ENCODE measurements around the gene ZBTB7C.

Gene ZBTB7C

DNA sequence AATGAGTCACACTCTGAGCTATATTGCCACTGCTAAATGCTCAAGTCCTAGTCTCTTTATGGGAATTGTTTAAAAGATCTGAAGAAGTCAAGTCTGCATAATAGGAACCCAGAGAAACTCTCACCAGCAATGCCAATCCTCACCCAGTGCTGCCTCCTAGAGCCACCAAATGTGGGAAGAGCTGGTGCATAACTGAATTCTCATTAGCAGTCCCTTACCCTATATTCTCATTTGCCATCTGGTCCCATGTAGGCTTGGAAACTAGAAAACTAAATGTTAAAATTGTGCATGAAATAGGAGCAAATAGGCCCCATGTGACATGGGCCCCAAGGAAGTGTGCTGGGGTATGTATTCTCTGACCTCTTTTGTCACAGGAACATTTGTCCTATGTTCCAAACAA is 254.4 kb downstream of the ZBTB7C start:
- TF ChIP-seq CTCF (IDR thresholded peaks at IDR 0.05; ENCODE audit: extremely low read depth, missing control alignments), result no peak
- DNase-seq (ENCODE audit: low spot score), result no peak

GRCh38 chr18:48153613-48154481 is 255.3 kb downstream of the ZBTB7C start:
- no peak for TF ChIP-seq CTCF (IDR thresholded peaks at IDR 0.05; ENCODE audit: extremely low read depth, missing control alignments)
- no peak for DNase-seq (ENCODE audit: low spot score)

- no peak for TF ChIP-seq CTCF (IDR thresholded peaks at IDR 0.05; ENCODE audit: extremely low read depth, missing control alignments)
- no peak for DNase-seq (ENCODE audit: low spot score)
These were observed 256.6 kb downstream of the ZBTB7C start for GRCh38 chr18:48152549-48152948.

DNA sequence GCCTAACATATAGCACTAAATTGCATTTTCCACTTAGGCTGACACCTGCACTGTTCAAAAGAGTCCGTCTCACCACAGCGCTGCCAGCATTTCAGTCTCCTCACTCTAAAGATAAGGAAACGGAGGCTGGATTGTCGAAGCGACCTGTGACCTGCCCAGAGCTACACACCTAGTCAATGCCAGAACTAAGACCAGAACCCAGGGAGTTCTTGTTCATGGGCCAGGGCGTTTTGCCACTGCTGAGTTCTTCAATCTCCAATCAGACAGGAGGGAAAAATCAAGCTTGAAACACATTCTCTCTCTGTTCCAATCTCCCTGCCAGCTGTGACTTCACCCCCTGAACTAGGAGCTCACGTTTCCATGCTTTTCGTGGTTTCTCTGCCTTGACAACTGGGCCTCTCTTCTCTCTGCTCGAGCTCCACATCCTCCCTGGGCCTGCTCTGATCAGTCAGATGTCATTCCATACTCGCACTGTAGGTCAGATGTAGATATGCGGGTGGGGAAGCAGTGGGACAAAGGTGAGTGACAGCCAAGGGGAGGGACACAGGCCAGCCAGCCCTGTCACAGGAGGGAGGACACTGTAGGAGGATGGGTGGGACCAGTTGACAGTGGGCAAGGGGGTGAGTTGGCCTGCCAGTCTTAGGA is 257.6 kb downstream of the ZBTB7C start:
- no peak for TF ChIP-seq CTCF (IDR thresholded peaks at IDR 0.05; ENCODE audit: extremely low read depth, missing control alignments)
- DNase-seq (ENCODE audit: low spot score), result no peak

DNA sequence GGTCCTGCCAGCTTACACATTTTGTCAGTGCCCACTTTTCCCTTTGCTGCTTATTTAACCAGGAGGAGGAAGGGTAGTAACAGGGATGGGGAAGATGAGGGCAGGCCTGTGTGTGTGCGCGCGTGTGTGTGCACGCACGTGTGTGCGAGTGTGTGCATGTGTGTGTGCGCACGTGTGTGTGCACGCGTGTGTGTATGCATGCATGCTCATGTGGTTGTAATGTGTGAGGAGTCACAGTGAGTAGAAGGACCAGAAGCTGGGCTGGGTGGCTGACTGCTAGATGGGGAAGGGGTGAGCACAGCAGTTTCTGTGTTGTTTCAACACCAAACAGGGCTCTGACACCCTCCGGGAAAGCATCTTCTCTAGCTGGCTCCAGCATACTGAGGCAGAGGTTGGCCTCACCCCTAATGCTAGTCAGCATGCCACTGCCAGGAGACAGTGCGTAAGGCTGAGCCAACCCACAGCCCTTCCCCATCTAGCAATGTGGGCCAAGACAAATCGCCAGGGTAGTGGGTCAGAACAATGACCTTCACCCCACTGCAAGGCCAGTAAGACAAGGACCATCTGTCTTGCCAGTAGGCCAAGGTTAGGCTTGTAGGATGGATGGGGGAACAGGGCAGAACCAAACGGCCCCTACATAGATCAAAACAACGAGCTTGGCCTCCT is 260.0 kb downstream of the ZBTB7C start:
- DNase-seq (ENCODE audit: low spot score), result no peak
- no peak for TF ChIP-seq CTCF (IDR thresholded peaks at IDR 0.05; ENCODE audit: extremely low read depth, missing control alignments)

DNA sequence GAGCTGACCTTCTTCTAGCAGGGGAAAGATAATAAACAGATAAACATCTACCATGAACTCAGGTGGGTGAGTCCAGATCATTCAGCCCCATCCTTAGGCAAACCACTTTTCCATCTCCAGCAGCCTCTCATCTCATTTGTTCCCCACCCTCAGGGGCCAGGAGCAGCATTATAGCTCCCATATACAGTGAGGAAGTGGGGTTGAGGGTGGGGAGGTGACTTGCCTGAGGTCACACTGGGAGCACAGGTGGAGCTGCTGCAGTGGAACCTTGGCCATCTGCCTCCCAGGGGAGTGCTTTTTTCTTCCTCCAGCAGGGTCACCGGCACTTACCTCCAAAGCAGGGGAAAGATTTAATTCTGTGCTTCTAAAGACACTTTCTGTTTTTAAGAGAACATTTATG is 266.2 kb downstream of the ZBTB7C start:
- TF ChIP-seq CTCF (IDR thresholded peaks at IDR 0.05; ENCODE audit: extremely low read depth, missing control alignments), result no peak
- DNase-seq (ENCODE audit: low spot score), result no peak

- no peak for DNase-seq (ENCODE audit: low spot score)
- TF ChIP-seq CTCF (IDR thresholded peaks at IDR 0.05; ENCODE audit: extremely low read depth, missing control alignments), result no peak
These were observed 266.8 kb downstream of the ZBTB7C start for GRCh38 chr18:48142353-48142752.
